ENCODE results near the gene TMEM259. TPM values are rescaled to one million over a fixed set of nuclear protein-coding genes. Genes with fewer than 3 reads are reported as not detected.

The TMEM259 gene
- total and polyA plus RNA-seq, 2 of the 8 experiments (the other 6 are each of a cell fraction or from before 2014, with no cell fraction given) = 140 to 243 TPM

DNA sequence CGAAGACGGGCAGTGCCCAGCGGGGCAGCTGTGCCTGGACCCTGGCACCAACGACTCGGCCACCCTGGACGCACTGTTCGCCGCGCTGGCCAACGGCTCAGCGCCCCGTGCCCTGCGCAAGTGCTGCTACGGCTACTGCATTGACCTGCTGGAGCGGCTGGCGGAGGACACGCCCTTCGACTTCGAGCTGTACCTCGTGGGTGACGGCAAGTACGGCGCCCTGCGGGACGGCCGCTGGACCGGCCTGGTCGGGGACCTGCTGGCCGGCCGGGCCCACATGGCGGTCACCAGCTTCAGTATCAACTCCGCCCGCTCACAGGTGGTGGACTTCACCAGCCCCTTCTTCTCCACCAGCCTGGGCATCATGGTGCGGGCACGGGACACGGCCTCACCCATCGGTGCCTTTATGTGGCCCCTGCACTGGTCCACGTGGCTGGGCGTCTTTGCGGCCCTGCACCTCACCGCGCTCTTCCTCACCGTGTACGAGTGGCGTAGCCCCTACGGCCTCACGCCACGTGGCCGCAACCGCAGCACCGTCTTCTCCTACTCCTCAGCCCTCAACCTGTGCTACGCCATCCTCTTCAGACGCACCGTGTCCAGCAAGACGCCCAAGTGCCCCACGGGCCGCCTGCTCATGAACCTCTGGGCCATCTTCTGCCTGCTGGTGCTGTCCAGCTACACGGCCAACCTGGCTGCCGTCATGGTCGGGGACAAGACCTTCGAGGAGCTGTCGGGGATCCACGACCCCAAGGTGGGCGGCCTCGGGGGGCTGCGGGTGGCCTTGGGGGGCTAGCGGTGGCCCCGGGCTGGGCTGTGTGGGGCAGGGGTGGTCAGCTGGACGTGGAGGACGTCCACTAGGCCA lies 15.9 kb downstream of the TMEM259 start:
- no peak for FAIRE-seq
- Histone ChIP-seq H4K5ac (ENCODE audit: insufficient read length, low read depth, low read length) (no peak overlapping the region), H3K79me2 (ENCODE audit: control insufficient read depth in 1 of 2, insufficient read depth in 2 of 2, low read length in 2 of 2) (no peaks in the 10 kb centered on the region), H2BK15ac (ENCODE audit: low read length) (no peak overlapping the region), H3K9me3 (ENCODE audit: insufficient read depth in 2 of 2, low read depth in 1 of 2, low read length in 1 of 2) (no peaks in the 10 kb centered on the region), H3K79me1 (ENCODE audit: low read depth, low read length) (no peaks in the 10 kb centered on the region), H4K8ac (ENCODE audit: extremely low read depth, insufficient read depth, low read length) (peak overlapping the region; percentile 68), H3K18ac (ENCODE audit: extremely low read depth, low read length) (no peak overlapping the region; the same call in 1 of the 2 replicates), H2BK5ac (ENCODE audit: low read depth, low read length) (no peak overlapping the region; the same call in 1 of the 2 replicates), H3K14ac (ENCODE audit: insufficient read length) (no peak overlapping the region), H4K20me1 (replicated peaks in 1 of 2; ENCODE audit: control insufficient read depth in 1 of 2, insufficient read depth in 2 of 2, low read length in 2 of 2) (peaks cover 0 to 5% of the 10 kb centered on the region in 2 experiments), H3K4me2 (ENCODE audit: insufficient read depth in 1 of 2, low read depth in 2 of 2, low read length in 2 of 2) (no peak overlapping the region), H3K56ac (replicated peaks; ENCODE audit: insufficient read length, low read depth, low read length) (no peak overlapping the region), H2BK12ac (ENCODE audit: low read depth, low read length) (peak overlapping the region; percentile 84; the same call in 1 of the 2 replicates), H3K27ac (ENCODE audit: low read depth, low read length) (no peak overlapping the region), H3K23me2 (ENCODE audit: low read depth, low read length) (peaks cover 2% of the 10 kb centered on the region; the same call in 1 of the 2 replicates), H3K23ac (ENCODE audit: insufficient read length) (no peak overlapping the region), H3K36me3 (ENCODE audit: control insufficient read depth in 2 of 4, insufficient read depth in 4 of 4, low read length in 3 of 4) (peaks cover 0 to 14% (median under 1%) of the 10 kb centered on the region in 4 experiments; a peak in 3 of 8 replicates), H3K4me3 (ENCODE audit: extremely low read depth in 1 of 4, insufficient read depth in 2 of 4, low read depth in 3 of 4, low read length in 4 of 4) (no peak overlapping the region), H2AFZ (ENCODE audit: low read length) (no peak overlapping the region), H2BK20ac (ENCODE audit: low read length) (no peak overlapping the region), H3K9ac (replicated peaks in 1 of 4; ENCODE audit: extremely low read depth in 1 of 4, low read depth in 3 of 4, low read length in 3 of 4) (no peak overlapping the region), H2AK5ac (ENCODE audit: low read depth, low read length) (no peak overlapping the region), H3K27me3 (replicated peaks in 1 of 4; ENCODE audit: control insufficient read depth in 3 of 4, extremely low read depth in 1 of 4, insufficient read depth in 3 of 4, low read length in 3 of 4) (peaks cover 6 to 17% (median 12%) of the 10 kb centered on the region in 4 experiments), H4K91ac (replicated peaks; ENCODE audit: insufficient read length, low read length) (peak overlapping the region; percentile 54), H3K4me1 (replicated peaks in 1 of 4; ENCODE audit: control insufficient read depth in 3 of 4, insufficient read depth in 4 of 4, low read length in 3 of 4) (peaks cover 0 to 4% (median 1%) of the 10 kb centered on the region in 4 experiments; a peak in 3 of 7 replicates), H3K4ac (replicated peaks; ENCODE audit: insufficient read length, low read depth, low read length) (no peak overlapping the region), H2BK120ac (replicated peaks; ENCODE audit: low read depth, low read length) (no peak overlapping the region)
- ChIA-PET CTCF (ENCODE audit: partially characterized antibody) (interaction anchor here (0.7 to 1.5 kb wide), 7 partner anchors 12 to 187 kb away, joined by 3 to 7 read pairs (median 4); no protein-coding TSS in a partner anchor), POLR2A (ENCODE audit: partially characterized antibody) (interaction anchor here (0.8 to 7.7 kb wide), 7 partner anchors 9 to 190 kb away, joined by 3 to 81 read pairs (median 4); no protein-coding TSS in a partner anchor)
- WGBS, 2 experiments (ENCODE audit: extremely low coverage in 1 of 2, insufficient coverage in 1 of 2, insufficient read length in 1 of 2, insufficient replicate concordance in 2 of 2, low coverage in 1 of 2, low lambda C conversion rate in 2 of 2, missing lambda C conversion rate in 1 of 2) = 93% methylated on average over 67 of the region's 70 CpGs; no CpG with 5 or more reads in 1 of the 2 experiments
- no peak for DNase-seq (ENCODE audit: low read depth in 1 of 2, low spot score in 2 of 2)
- TF ChIP-seq HDAC6 (IDR thresholded peaks at IDR 0.05; ENCODE audit: low read depth, low read length) = no peak
- TF ChIP-seq NANOG (IDR thresholded peaks at IDR 0.05; ENCODE audit: insufficient read depth, low read depth, low read length, poor library complexity, severe bottlenecking) = no peak
- TF ChIP-seq SAP30 (IDR thresholded peaks at IDR 0.05; ENCODE audit: insufficient read depth, insufficient replicate concordance, low read length) = no peak
- no peak for TF ChIP-seq POLR2AphosphoS5 (IDR thresholded peaks at IDR 0.05; ENCODE audit: low read depth, low read length)
- no peak for TF ChIP-seq KDM5A (IDR thresholded peaks at IDR 0.05; ENCODE audit: low read length)

Data from H1 (cell line).